Activated CD8-positive, alpha-beta memory T cell treated with anti-CD3 and anti-CD28 coated beads, Interleukin-2, amount 50 U/mL, for 4 hours (primary cell): ENCODE data around the gene NUP93.
"Not testable (repeated sequence)": the region's sequence is repeated elsewhere in the genome, so short reads cannot be mapped to it uniquely, and the experiment has no call there.

Experiments
- DNase-seq: peaks from one replicate; pipeline ENCODE4 v3.0.0-alpha.2; 2020

NUP93 gene

GRCh38 chr16:56780646-56781045 is 50.7 kb downstream of the NUP93 start:
- no peak for DNase-seq

GRCh38 chr16:56781528-56781961 is 51.6 kb downstream of the NUP93 start:
- DNase-seq, result no peak

- DNase-seq, result no peak
Observed at GRCh38 chr16:56783344-56783743, 53.4 kb downstream of the NUP93 start.

GRCh38 chr16:56785317-56785716 is 55.4 kb downstream of the NUP93 start:
- no peak for DNase-seq

GRCh38 chr16:56787167-56787566 is 57.2 kb downstream of the NUP93 start:
- no peak for DNase-seq

GRCh38 chr16:56788435-56788834 is 58.5 kb downstream of the NUP93 start:
- no peak for DNase-seq

- no peak for DNase-seq
Observed at GRCh38 chr16:56789360-56789759, 59.4 kb downstream of the NUP93 start.

GRCh38 chr16:56792967-56793366 is 63.0 kb downstream of the NUP93 start:
- DNase-seq, result no peak

GRCh38 chr16:56793492-56793891 is 63.6 kb downstream of the NUP93 start:
- DNase-seq, result no peak

- no peak for DNase-seq
Observed at GRCh38 chr16:56795011-56795410, 65.1 kb downstream of the NUP93 start.

GRCh38 chr16:56797038-56797437 is 67.1 kb downstream of the NUP93 start:
- not testable (repeated sequence) for DNase-seq

- no peak for DNase-seq
Observed at GRCh38 chr16:56797861-56798260, 67.9 kb downstream of the NUP93 start.

GRCh38 chr16:56798955-56799354 is 69.0 kb downstream of the NUP93 start:
- DNase-seq, result no peak

- DNase-seq, result no peak
Observed at GRCh38 chr16:56800355-56800754, 70.4 kb downstream of the NUP93 start.

- DNase-seq, result no peak
Observed at GRCh38 chr16:56801762-56802161, 71.8 kb downstream of the NUP93 start.

GRCh38 chr16:56807011-56807675 is 77.2 kb downstream of the NUP93 start:
- DNase-seq, result no peak

- DNase-seq, result not testable (repeated sequence)
Observed at GRCh38 chr16:56807676-56808067, 77.7 kb downstream of the NUP93 start.

GRCh38 chr16:56810954-56811353 is 81.0 kb downstream of the NUP93 start:
- DNase-seq, result no peak

- not testable (repeated sequence) for DNase-seq
Observed at GRCh38 chr16:56811602-56812001, 81.7 kb downstream of the NUP93 start.

GRCh38 chr16:56812884-56813283 is 83.0 kb downstream of the NUP93 start:
- no peak for DNase-seq

GRCh38 chr16:56814537-56815432 is 84.9 kb downstream of the NUP93 start:
- DNase-seq, result no peak

- DNase-seq, result no peak
Observed at GRCh38 chr16:56815721-56816120, 85.8 kb downstream of the NUP93 start.

- no peak for DNase-seq
Observed at GRCh38 chr16:56817056-56817455, 87.1 kb downstream of the NUP93 start.

- DNase-seq, result no peak
Observed at GRCh38 chr16:56817938-56818337, 88.0 kb downstream of the NUP93 start.
